AG10803 (cell line): ENCODE measurements around the gene COL18A1.

ENCODE experiments used
- DNase-seq: peaks from one replicate; pipeline ENCODE4 v3.0.0; 2010; ENCODE audit warnings: low read depth
- H3K4me3 ChIP-seq: 2 replicates; pipeline ENCODE4 v1.5.1; 2011; ENCODE audit warnings: mild to moderate bottlenecking, low read length, control low read depth
- CTCF ChIP-seq: conservative IDR thresholded peaks from 2 replicates; pipeline ENCODE4 v1.5.1; 2011; ENCODE audit warnings: mild to moderate bottlenecking, low read length, control low read depth, inconsistent platforms

The COL18A1 gene

GRCh38 chr21:45472445-45473365 is 67.7 kb downstream of the COL18A1 start:
- no peak overlapping the region for H3K4me3 ChIP-seq
- no peak for TF ChIP-seq CTCF
- no peak for DNase-seq

GRCh38 chr21:45473496-45474322 is 68.7 kb downstream of the COL18A1 start:
- TF ChIP-seq CTCF: no peak

GRCh38 chr21:45474323-45474950 is 69.5 kb downstream of the COL18A1 start:
- DNase-seq: no peak
- TF ChIP-seq CTCF: no peak
- H3K4me3 ChIP-seq: no peak overlapping the region

More at GRCh38 chr21:45473496-45474322, 68.7 kb downstream of the COL18A1 start:
- no peak overlapping the region for H3K4me3 ChIP-seq
- DNase-seq: no peak

GRCh38 chr21:45475004-45475685 is 70.2 kb downstream of the COL18A1 start:
- no peak overlapping the region for H3K4me3 ChIP-seq
- DNase-seq: no peak
- TF ChIP-seq CTCF: no peak

GRCh38 chr21:45475797-45476570 is 71.0 kb downstream of the COL18A1 start:
- H3K4me3 ChIP-seq: no peak overlapping the region
- TF ChIP-seq CTCF: no peak
- no peak for DNase-seq

GRCh38 chr21:45476582-45476981 is 71.6 kb downstream of the COL18A1 start:
- no peak for DNase-seq
- no peak for TF ChIP-seq CTCF
- H3K4me3 ChIP-seq: no peak overlapping the region
